ENCODE results near the gene WBP2. TPM values are rescaled to one million over a fixed set of nuclear protein-coding genes. Genes with fewer than 3 reads are reported as not detected.
A peak's percentile ranks its signal among the peaks of the same experiment; 100 is the strongest.
"Not testable (repeated sequence)": the region's sequence is repeated elsewhere in the genome, so short reads cannot be mapped to it uniquely, and the experiment has no call there.

Gene WBP2
- total RNA-seq, 4 donors from 2014 or later = 24.9 to 44.2 (median 36.9) TPM

GRCh38 chr17:75872434-75873351 lies 17.6 kb upstream of the WBP2 start:
- no peaks in the 10 kb centered on the region for H3K9me3 ChIP-seq
- H3K27ac ChIP-seq = peak overlapping the region; percentile 93 to 98 (median 96)
- H3K4me3 ChIP-seq = peak overlapping the region in 1 of 4 donors; percentile 44
- H3K27me3 ChIP-seq = no peaks in the 10 kb centered on the region
- peaks cover 8 to 21% (median 13%) of the 10 kb centered on the region in 3 donors for H3K36me3 ChIP-seq
- intact Hi-C loops (cut with DNase I) = no loop called here
- WGBS, 2 donors = 33% methylated on average over 1 of the region's 13 CpGs; no CpG with 5 or more reads in 1 of the 2 donors
- H3K4me1 ChIP-seq = peaks cover 59 to 98% (median 84%) of the 10 kb centered on the region in 3 donors
- no peak for DNase-seq
- TF ChIP-seq, protein P1, sequence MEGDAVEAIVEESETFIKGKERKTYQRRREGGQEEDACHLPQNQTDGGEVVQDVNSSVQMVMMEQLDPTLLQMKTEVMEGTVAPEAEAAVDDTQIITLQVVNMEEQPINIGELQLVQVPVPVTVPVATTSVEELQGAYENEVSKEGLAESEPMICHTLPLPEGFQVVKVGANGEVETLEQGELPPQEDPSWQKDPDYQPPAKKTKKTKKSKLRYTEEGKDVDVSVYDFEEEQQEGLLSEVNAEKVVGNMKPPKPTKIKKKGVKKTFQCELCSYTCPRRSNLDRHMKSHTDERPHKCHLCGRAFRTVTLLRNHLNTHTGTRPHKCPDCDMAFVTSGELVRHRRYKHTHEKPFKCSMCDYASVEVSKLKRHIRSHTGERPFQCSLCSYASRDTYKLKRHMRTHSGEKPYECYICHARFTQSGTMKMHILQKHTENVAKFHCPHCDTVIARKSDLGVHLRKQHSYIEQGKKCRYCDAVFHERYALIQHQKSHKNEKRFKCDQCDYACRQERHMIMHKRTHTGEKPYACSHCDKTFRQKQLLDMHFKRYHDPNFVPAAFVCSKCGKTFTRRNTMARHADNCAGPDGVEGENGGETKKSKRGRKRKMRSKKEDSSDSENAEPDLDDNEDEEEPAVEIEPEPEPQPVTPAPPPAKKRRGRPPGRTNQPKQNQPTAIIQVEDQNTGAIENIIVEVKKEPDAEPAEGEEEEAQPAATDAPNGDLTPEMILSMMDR (IDR thresholded peaks at IDR 0.05) = no peak
- peak in 2 of 4 donors; percentile 31 to 50 for TF ChIP-seq POLR2A (IDR thresholded peaks at IDR 0.05)

DNA sequence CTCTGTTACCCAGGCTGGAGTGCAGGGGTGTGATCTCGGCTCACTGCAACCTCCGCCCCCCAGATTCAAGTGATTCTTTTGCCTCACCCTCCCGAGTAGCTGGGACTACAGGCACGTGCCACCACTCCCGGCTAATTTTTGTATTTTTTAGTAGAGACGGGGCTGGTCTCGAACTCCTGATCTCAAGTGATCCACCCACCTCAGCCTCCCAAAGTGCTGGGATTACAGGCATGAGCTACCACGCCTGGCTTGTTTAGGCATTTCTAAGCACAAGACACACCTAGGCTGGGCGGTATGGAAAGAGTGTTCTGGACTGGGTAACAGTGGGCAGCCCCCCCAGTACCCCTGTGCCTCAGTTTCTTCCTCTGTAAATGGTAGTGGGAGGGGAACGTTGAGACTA lies 15.1 kb upstream of the WBP2 start:
- H3K36me3 ChIP-seq = peaks cover 8 to 18% (median 13%) of the 10 kb centered on the region in 3 donors
- DNase-seq; H3K9me3 ChIP-seq; H3K27me3 ChIP-seq; intact Hi-C loops (cut with DNase I): not testable (repeated sequence)
- peak overlapping the region in 3 of 4 donors; percentile 14 to 60 (median 33) for H3K4me3 ChIP-seq
- 47 to 55% methylated on average over 8 to 10 of the region's 10 CpGs for WGBS, 2 donors
- peak overlapping the region; percentile 69 to 98 (median 96) for H3K27ac ChIP-seq
- H3K4me1 ChIP-seq = peaks cover 36 to 76% (median 67%) of the 10 kb centered on the region in 3 donors

- peak overlapping the region; percentile 69 to 98 (median 96) for H3K27ac ChIP-seq
- H3K4me3 ChIP-seq = peak overlapping the region in 3 of 4 donors; percentile 14 to 60 (median 33)
- peak in 1 of 4 donors; percentile 7 for TF ChIP-seq POLR2A (IDR thresholded peaks at IDR 0.05)
- TF ChIP-seq, protein P1 (IDR thresholded peaks at IDR 0.05) = no peak
- H3K9me3 ChIP-seq = no peaks in the 10 kb centered on the region
- peaks cover 32 to 76% (median 67%) of the 10 kb centered on the region in 3 donors for H3K4me1 ChIP-seq
- no peak for DNase-seq
- H3K36me3 ChIP-seq = peaks cover 2 to 10% (median 8%) of the 10 kb centered on the region in 3 donors
- WGBS, 2 donors = 30% methylated on average over 11 to 13 of the region's 23 CpGs
- H3K27me3 ChIP-seq = no peaks in the 10 kb centered on the region
- intact Hi-C loops (cut with DNase I) = no loop called here
Measured at GRCh38 chr17:75869282-75870141, 14.4 kb upstream of the WBP2 start.

GRCh38 chr17:75868730-75869281 lies 13.7 kb upstream of the WBP2 start:
- peak overlapping the region; percentile 69 to 98 (median 96) for H3K27ac ChIP-seq
- H3K4me1 ChIP-seq = peaks cover 32 to 76% (median 67%) of the 10 kb centered on the region in 3 donors
- H3K9me3 ChIP-seq; H3K27me3 ChIP-seq; intact Hi-C loops (cut with DNase I); DNase-seq; H3K36me3 ChIP-seq: not testable (repeated sequence)
- peak overlapping the region in 1 of 4 donors; percentile 60 for H3K4me3 ChIP-seq
- WGBS, 2 donors = 80 to 93% methylated on average over 2 to 10 of the region's 12 CpGs

- DNase-seq; H3K27me3 ChIP-seq; H3K36me3 ChIP-seq; intact Hi-C loops (cut with DNase I); H3K4me3 ChIP-seq; H3K9me3 ChIP-seq: not testable (repeated sequence)
- 72 to 76% methylated on average over 13 to 17 of the region's 17 CpGs for WGBS, 2 donors
- Histone ChIP-seq H3K27ac (peak overlapping the region; percentile 66 to 81 (median 72)), H3K4me1 (peaks cover 19 to 63% (median 46%) of the 10 kb centered on the region in 3 donors)
Measured at GRCh38 chr17:75865404-75866188, 10.5 kb upstream of the WBP2 start.

GRCh38 chr17:75864887-75865286 lies 9.8 kb upstream of the WBP2 start:
- H3K27me3 ChIP-seq; DNase-seq; H3K36me3 ChIP-seq; intact Hi-C loops (cut with DNase I); H3K4me3 ChIP-seq; H3K9me3 ChIP-seq: not testable (repeated sequence)
- WGBS, 2 donors = 47 to 71% methylated on average over 3 to 4 of the region's 4 CpGs
- H3K4me1 ChIP-seq = peaks cover 15 to 56% (median 39%) of the 10 kb centered on the region in 3 donors
- peak overlapping the region; percentile 66 to 87 (median 77) for H3K27ac ChIP-seq
